OCI-LY7 (cell line): Measurements from ENCODE around the gene TBCCD1. TPM values are rescaled to one million over a fixed set of nuclear protein-coding genes. Genes with fewer than 3 reads are reported as not detected.

Experiments used
- BruUV-seq: library from RNA; stranded (reverse); fragments of 400-500 nt; replicated peaks from 2 replicates; lab custom pipeline; 2021; lab: Mats Ljungman, UMichigan
- CTCF ChIA-PET: fragments of 300-600 bp; sonication (Branson Sonifier 250); formaldehyde crosslinking; loops from one replicate; lab custom pipeline; 2022; ENCODE audit warnings: antibody characterized with exemption; ENCODE audit not compliant: unreplicated experiment; lab: Charles Lee
- POLR2A ChIA-PET: fragments of 300-600 bp; sonication (Branson Sonifier 250); formaldehyde crosslinking; loops from one replicate; lab custom pipeline; 2022; ENCODE audit warnings: antibody characterized with exemption; lab: Charles Lee
- DNase-seq: peaks from one replicate; pipeline ENCODE4 v3.0.0-alpha.2; 2015; ENCODE audit warnings: low spot score
- H2AFZ ChIP-seq: fragments of 200-600 bp; sonication (generic), shearing (Covaris generic); 2 replicates; pipeline ENCODE4 v1.6.1; 2014; ENCODE audit warnings: mild to moderate bottlenecking, antibody characterized with exemption, low read length, moderate library complexity
- H3K27ac ChIP-seq: fragments of 200-600 bp; sonication (generic); 2 replicates; pipeline ENCODE4 v1.5.1; 2014; ENCODE audit warnings: mixed run types, low read depth, mild to moderate bottlenecking, moderate library complexity, low read length, inconsistent platforms; ENCODE audit not compliant: poor library complexity, severe bottlenecking
- H3K36me3 ChIP-seq: fragments of 200-600 bp; sonication (generic); 2 replicates; pipeline ENCODE4 v1.6.1; 2014; ENCODE audit warnings: mild to moderate bottlenecking, antibody characterized with exemption, low read length, moderate library complexity, mixed read lengths; ENCODE audit not compliant: insufficient read depth
- H3K4me1 ChIP-seq: fragments of 200-600 bp; sonication (generic); 2 replicates; pipeline ENCODE4 v1.5.1; 2014; ENCODE audit warnings: mild to moderate bottlenecking, low read length; ENCODE audit not compliant: insufficient read depth, poor library complexity, severe bottlenecking
- H3K4me2 ChIP-seq: fragments of 200-600 bp; sonication (generic); 2 replicates; pipeline ENCODE4 v1.6.1; 2014; ENCODE audit warnings: mild to moderate bottlenecking, low read length
- H3K4me3 ChIP-seq: fragments of 200-600 bp; sonication (generic); 2 replicates; pipeline ENCODE4 v1.5.1; 2014; ENCODE audit warnings: mild to moderate bottlenecking, low read depth, low read length; ENCODE audit not compliant: poor library complexity, severe bottlenecking
- H3K79me2 ChIP-seq: fragments of 200-600 bp; sonication (generic); 2 replicates; pipeline ENCODE4 v1.6.1; 2016; ENCODE audit warnings: low read depth, mild to moderate bottlenecking, low read length, moderate library complexity, mixed read lengths; ENCODE audit not compliant: insufficient read depth
- H3K9me2 ChIP-seq: fragments of 200-600 bp; sonication (generic); 2 replicates; pipeline ENCODE4 v1.6.1; 2016; ENCODE audit warnings: mild to moderate bottlenecking, low read length, mixed read lengths; ENCODE audit not compliant: insufficient read depth
- H3K9me3 ChIP-seq: fragments of 200-600 bp; sonication (generic); 2 replicates; pipeline ENCODE4 v1.6.1; 2014; ENCODE audit warnings: mild to moderate bottlenecking, mixed run types, low read length, mixed read lengths
- H4K20me1 ChIP-seq: fragments of 200-600 bp; sonication (generic); 2 replicates; pipeline ENCODE4 v1.6.1; 2014; ENCODE audit warnings: mild to moderate bottlenecking, antibody characterized with exemption, low read length, moderate library complexity, mixed read lengths; ENCODE audit not compliant: insufficient read depth
- CTCF ChIP-seq: fragments of 200-600 bp; sonication (generic); conservative IDR thresholded peaks from 2 replicates; pipeline ENCODE4 v1.5.1; 2014; ENCODE audit warnings: mild to moderate bottlenecking, antibody characterized with exemption, low read length, moderate library complexity, mixed read lengths
- EZH2phosphoT487 ChIP-seq: fragments of 200-600 bp; sonication (generic); IDR thresholded peaks from 2 replicates; pipeline ENCODE4 v1.6.1; 2018; ENCODE audit warnings: low read depth, borderline replicate concordance, mild to moderate bottlenecking, mixed run types, antibody characterized with exemption, low read length, moderate library complexity, mixed read lengths
- intact Hi-C: fragments of 100-400 bp; cut with micrococcal nuclease; formaldehyde crosslinking; loops from one replicate; pipeline ENCODE4 v1.10.0; 2022; ENCODE audit not compliant: unreplicated experiment
- total RNA-seq, 2 experiments: library from RNA; depleted of rRNA in 1 of 2; stranded (reverse); fragments of >200 nt in 1 of 2; shearing (Covaris generic) in 1 of 2; gene quantifications; 2 replicates each; pipeline ENCODE4 v1.2.3, GENCODE V29; 2014 to 2022

TBCCD1 gene
- total RNA-seq, 2 experiments from 2014 or later: 21.9 to 27.0 TPM

GRCh38 chr3:186524616-186525015 lies 42.5 kb downstream of the TBCCD1 start:
- Histone ChIP-seq H3K27ac (no peak overlapping the region), H3K9me2 (no peaks in the 10 kb centered on the region), H3K4me3 (no peak overlapping the region), H3K79me2 (no peaks in the 10 kb centered on the region), H3K36me3 (no peaks in the 10 kb centered on the region; the same call in 1 of the 2 replicates), H4K20me1 (no peaks in the 10 kb centered on the region), H3K9me3 (no peaks in the 10 kb centered on the region), H2AFZ (peak overlapping the region; percentile 79; the same call in 1 of the 2 replicates), H3K4me1 (peaks cover 62% of the 10 kb centered on the region), H3K4me2 (peak overlapping the region; percentile 63; the same call in 1 of the 2 replicates)
- no TSS peak for BruUV-seq
- intact Hi-C loops: no loop called here
- ChIA-PET CTCF (interaction anchor here (1.5 kb wide), 1 partner anchor 45 kb away, joined by 4 read pairs; the partner anchor contains the start of gene DNAJB11), POLR2A (interaction anchor here (0.6 to 1.2 kb wide), 2 partner anchors 9 to 1194 kb away, joined by 3 to 4 read pairs; no protein-coding TSS in a partner anchor)
- TF ChIP-seq EZH2phosphoT487 (no peak), CTCF (no peak)
- no peak for DNase-seq

GRCh38 chr3:186523434-186523833 lies 43.7 kb downstream of the TBCCD1 start:
- CTCF ChIA-PET: no interaction called here
- no peak overlapping the region for H3K4me2 ChIP-seq
- no peak overlapping the region for H3K27ac ChIP-seq
- H2AFZ ChIP-seq: no peak overlapping the region
- POLR2A ChIA-PET: no interaction called here
- BruUV-seq: no TSS peak
- no peak for TF ChIP-seq CTCF
- no peak for TF ChIP-seq EZH2phosphoT487
- H3K79me2 ChIP-seq: no peaks in the 10 kb centered on the region
- H3K36me3 ChIP-seq: no peaks in the 10 kb centered on the region; the same call in 1 of the 2 replicates
- no peak for DNase-seq
- H3K9me2 ChIP-seq: no peaks in the 10 kb centered on the region
- no peaks in the 10 kb centered on the region for H4K20me1 ChIP-seq
- H3K9me3 ChIP-seq: no peaks in the 10 kb centered on the region
- H3K4me1 ChIP-seq: peaks cover 64% of the 10 kb centered on the region
- H3K4me3 ChIP-seq: no peak overlapping the region
- intact Hi-C loops: no loop called here

GRCh38 chr3:186523022-186523421 lies 44.1 kb downstream of the TBCCD1 start:
- no peaks in the 10 kb centered on the region for H3K9me2 ChIP-seq

More at GRCh38 chr3:186523022-186523421, 44.1 kb downstream of the TBCCD1 start:
- no peaks in the 10 kb centered on the region for H3K9me3 ChIP-seq
- H3K4me1 ChIP-seq: peaks cover 66% of the 10 kb centered on the region
- no peak overlapping the region for H2AFZ ChIP-seq
- no peaks in the 10 kb centered on the region for H4K20me1 ChIP-seq
- no peaks in the 10 kb centered on the region; the same call in 1 of the 2 replicates for H3K36me3 ChIP-seq
- no TSS peak for BruUV-seq
- ChIA-PET CTCF (no interaction called here), POLR2A (interaction anchor here (1.7 kb wide), 1 partner anchor 47 kb away, joined by 4 read pairs; the partner anchor contains the start of gene DNAJB11)
- intact Hi-C loops: no loop called here
- H3K27ac ChIP-seq: no peak overlapping the region
- no peak for DNase-seq
- no peaks in the 10 kb centered on the region for H3K79me2 ChIP-seq
- no peak overlapping the region for H3K4me2 ChIP-seq
- H3K4me3 ChIP-seq: no peak overlapping the region
- TF ChIP-seq CTCF (no peak), EZH2phosphoT487 (no peak)
